Calu3 (cell line): ENCODE measurements around the gene SLC25A42. TPM values are rescaled to one million over a fixed set of nuclear protein-coding genes. Genes with fewer than 3 reads are reported as not detected.

Experiments
- BruUV-seq: library from RNA; stranded (reverse); fragments of 400-500 nt; replicated peaks from 2 replicates; lab custom pipeline; 2021; lab: Mats Ljungman, UMichigan
- CTCF ChIA-PET: fragments of 300-600 bp; sonication (Branson Sonifier 250); formaldehyde crosslinking; loops from one replicate; lab custom pipeline; 2022; ENCODE audit warnings: antibody characterized with exemption; lab: Charles Lee
- DNase-seq: peaks from one replicate; pipeline ENCODE4 v3.0.0; 2022
- H3K27ac Mint-ChIP-seq: one replicate; pipeline ENCODE4 v1.8.0; 2022; ENCODE audit warnings: mixed read lengths; ENCODE audit not compliant: unreplicated experiment
- H3K27me3 Mint-ChIP-seq: one replicate; pipeline ENCODE4 v1.8.0; 2022; ENCODE audit warnings: mixed read lengths; ENCODE audit not compliant: unreplicated experiment
- H3K36me3 Mint-ChIP-seq: one replicate; pipeline ENCODE4 v1.8.0; 2022; ENCODE audit warnings: mild to moderate bottlenecking, moderate library complexity, mixed read lengths; ENCODE audit not compliant: insufficient read depth, unreplicated experiment
- H3K4me1 Mint-ChIP-seq: one replicate; pipeline ENCODE4 v1.8.0; 2022; ENCODE audit warnings: mild to moderate bottlenecking, low read depth, mixed read lengths; ENCODE audit not compliant: unreplicated experiment
- H3K4me3 Mint-ChIP-seq: one replicate; pipeline ENCODE4 v1.8.0; 2022; ENCODE audit warnings: mild to moderate bottlenecking, low read depth, moderate library complexity, mixed read lengths; ENCODE audit not compliant: unreplicated experiment
- H3K9me3 Mint-ChIP-seq: one replicate; pipeline ENCODE4 v1.8.0; 2022; ENCODE audit warnings: low read depth, mixed read lengths; ENCODE audit not compliant: unreplicated experiment
- intact Hi-C: fragments of 100-400 bp; cut with micrococcal nuclease; formaldehyde crosslinking; loops from one replicate; pipeline ENCODE4 v1.10.0; 2022; ENCODE audit not compliant: unreplicated experiment
- total RNA-seq: library from RNA; stranded (reverse); gene quantifications from 2 replicates; pipeline ENCODE4 v1.2.3, GENCODE V29; 2022
- TF ChIP-seq, protein P1 (sequence below): fragments of 200-600 bp; IDR thresholded peaks from one replicate; pipeline ENCODE4 v1.8.0; 2022; ENCODE audit warnings: antibody characterized with exemption; ENCODE audit not compliant: unreplicated experiment

SLC25A42 gene
- total RNA-seq, 1 experiment from 2014 or later = 7.1 TPM

DNA sequence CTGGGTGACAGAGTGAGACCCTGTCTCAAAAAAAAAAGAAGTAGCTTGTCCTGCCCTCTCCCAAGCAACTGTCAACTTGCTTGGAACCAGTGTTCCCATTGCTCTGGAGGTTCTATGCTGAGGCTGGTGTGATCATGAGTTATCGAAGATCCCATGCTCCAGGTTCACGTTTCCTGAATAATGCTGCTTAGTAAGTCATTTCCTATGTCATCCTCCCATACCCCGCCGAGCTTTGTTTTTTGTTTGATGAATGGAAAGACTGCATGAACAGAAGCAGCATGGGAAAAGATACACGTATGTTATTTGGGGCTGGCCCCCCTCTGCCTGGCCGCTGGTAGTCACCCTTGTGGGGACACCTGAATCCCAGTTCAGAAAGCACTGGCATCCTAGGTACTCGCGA lies 11.3 kb downstream of the SLC25A42 start:
- CTCF ChIA-PET = no interaction called here
- no peaks in the 10 kb centered on the region for H3K36me3 Mint-ChIP-seq
- no peak overlapping the region for H3K4me3 Mint-ChIP-seq
- H3K27ac Mint-ChIP-seq = no peak overlapping the region
- TF ChIP-seq, protein P1, sequence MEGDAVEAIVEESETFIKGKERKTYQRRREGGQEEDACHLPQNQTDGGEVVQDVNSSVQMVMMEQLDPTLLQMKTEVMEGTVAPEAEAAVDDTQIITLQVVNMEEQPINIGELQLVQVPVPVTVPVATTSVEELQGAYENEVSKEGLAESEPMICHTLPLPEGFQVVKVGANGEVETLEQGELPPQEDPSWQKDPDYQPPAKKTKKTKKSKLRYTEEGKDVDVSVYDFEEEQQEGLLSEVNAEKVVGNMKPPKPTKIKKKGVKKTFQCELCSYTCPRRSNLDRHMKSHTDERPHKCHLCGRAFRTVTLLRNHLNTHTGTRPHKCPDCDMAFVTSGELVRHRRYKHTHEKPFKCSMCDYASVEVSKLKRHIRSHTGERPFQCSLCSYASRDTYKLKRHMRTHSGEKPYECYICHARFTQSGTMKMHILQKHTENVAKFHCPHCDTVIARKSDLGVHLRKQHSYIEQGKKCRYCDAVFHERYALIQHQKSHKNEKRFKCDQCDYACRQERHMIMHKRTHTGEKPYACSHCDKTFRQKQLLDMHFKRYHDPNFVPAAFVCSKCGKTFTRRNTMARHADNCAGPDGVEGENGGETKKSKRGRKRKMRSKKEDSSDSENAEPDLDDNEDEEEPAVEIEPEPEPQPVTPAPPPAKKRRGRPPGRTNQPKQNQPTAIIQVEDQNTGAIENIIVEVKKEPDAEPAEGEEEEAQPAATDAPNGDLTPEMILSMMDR = no peak
- no peaks in the 10 kb centered on the region for H3K4me1 Mint-ChIP-seq
- no peaks in the 10 kb centered on the region for H3K27me3 Mint-ChIP-seq
- no peaks in the 10 kb centered on the region for H3K9me3 Mint-ChIP-seq
- BruUV-seq = no TSS peak
- intact Hi-C loops = no loop called here
- DNase-seq = no peak

DNA sequence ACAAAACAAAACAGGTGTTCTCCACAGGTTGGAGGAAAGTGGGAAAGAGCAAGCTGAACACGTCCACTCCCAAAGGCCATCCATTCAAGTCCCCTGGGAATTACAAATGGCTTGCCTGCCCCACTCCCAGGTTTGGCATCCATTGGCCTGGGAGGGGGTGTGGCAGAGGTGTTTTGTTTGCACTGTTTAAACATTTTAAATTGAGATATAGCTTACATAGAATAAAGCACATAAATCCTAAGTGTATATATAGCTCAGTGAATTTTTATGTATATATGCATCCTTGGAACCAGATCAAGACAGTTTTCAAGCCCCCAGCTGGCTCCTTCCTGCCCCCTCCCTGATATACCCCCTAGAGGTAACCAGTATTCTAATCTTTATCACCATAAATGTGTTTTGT lies 12.7 kb downstream of the SLC25A42 start:
- intact Hi-C loops = no loop called here
- Mint-ChIP-seq H3K9me3 (no peaks in the 10 kb centered on the region), H3K4me1 (no peaks in the 10 kb centered on the region), H3K36me3 (no peaks in the 10 kb centered on the region), H3K4me3 (no peak overlapping the region), H3K27ac (no peak overlapping the region), H3K27me3 (no peaks in the 10 kb centered on the region)
- BruUV-seq = no TSS peak
- TF ChIP-seq, protein P1 = no peak
- no peak for DNase-seq
- CTCF ChIA-PET = no interaction called here

DNA sequence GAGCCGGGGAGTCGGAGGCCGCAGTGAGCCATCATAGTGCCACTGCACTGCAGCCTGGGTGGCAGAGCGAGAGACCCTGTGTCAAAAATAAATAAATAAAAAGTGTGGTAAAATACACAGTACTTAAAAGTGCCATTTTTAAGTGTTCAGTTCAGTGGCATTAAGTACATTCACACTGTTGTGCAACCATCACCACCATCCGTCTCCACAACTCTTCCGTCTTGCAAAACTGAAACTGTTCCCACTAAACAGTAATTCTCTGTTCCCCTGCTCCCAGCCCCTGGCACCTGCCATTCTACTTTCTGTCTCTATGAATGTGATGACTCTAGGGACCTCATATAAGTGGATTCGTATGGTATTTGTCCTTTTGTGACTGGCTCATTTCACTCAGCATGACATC lies 13.3 kb downstream of the SLC25A42 start:
- H3K9me3 Mint-ChIP-seq = no peaks in the 10 kb centered on the region
- H3K36me3 Mint-ChIP-seq = no peaks in the 10 kb centered on the region
- H3K4me3 Mint-ChIP-seq = no peak overlapping the region
- TF ChIP-seq, protein P1 = no peak
- no TSS peak for BruUV-seq
- H3K27ac Mint-ChIP-seq = no peak overlapping the region
- CTCF ChIA-PET = no interaction called here
- intact Hi-C loops = no loop called here
- H3K4me1 Mint-ChIP-seq = no peaks in the 10 kb centered on the region
- no peak for DNase-seq
- H3K27me3 Mint-ChIP-seq = no peaks in the 10 kb centered on the region

DNA sequence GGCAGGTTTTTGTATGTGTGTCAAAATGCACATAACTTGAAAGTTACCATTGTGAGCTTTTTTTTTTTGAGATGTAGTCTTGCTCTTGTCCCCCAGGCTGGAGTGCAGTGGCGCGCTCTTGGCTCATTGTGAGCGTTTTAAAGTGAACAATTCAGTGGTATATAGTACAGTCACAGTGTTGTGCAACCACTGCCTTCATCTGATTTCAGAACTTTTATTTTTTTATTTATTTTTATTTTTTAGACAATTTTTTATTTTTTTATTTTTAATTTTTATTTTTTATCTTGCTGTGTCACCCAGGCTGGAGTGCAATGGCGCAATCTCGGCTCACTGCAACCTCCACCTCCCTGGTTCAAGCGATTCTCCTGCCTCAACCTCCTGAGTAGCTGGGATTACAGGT lies 15.0 kb downstream of the SLC25A42 start:
- intact Hi-C loops = no loop called here
- Mint-ChIP-seq H3K27ac (no peak overlapping the region), H3K36me3 (no peaks in the 10 kb centered on the region), H3K4me3 (no peak overlapping the region), H3K4me1 (no peaks in the 10 kb centered on the region), H3K9me3 (no peaks in the 10 kb centered on the region), H3K27me3 (no peaks in the 10 kb centered on the region)
- TF ChIP-seq, protein P1 = no peak
- CTCF ChIA-PET = no interaction called here
- BruUV-seq = no TSS peak
- no peak for DNase-seq
